ENCODE measurements around the gene COASY. TPM values are rescaled to one million over a fixed set of nuclear protein-coding genes. Genes with fewer than 3 reads are reported as not detected.
"Not testable (repeated sequence)": the region's sequence is repeated elsewhere in the genome, so short reads cannot be mapped to it uniquely, and the experiment has no call there.

The COASY gene
- total RNA-seq, 2 donors from 2014 or later, result 20.8 to 21.1 TPM

- Histone ChIP-seq H3K27ac (peak within 1 kb of the TSS; percentile 82 to 84), H3K9me3 (no peaks in the 10 kb centered on the region), H3K4me3 (peak within 1 kb of the TSS; percentile 82), H3K4me1 (ENCODE audit: control insufficient read depth in 1 of 2, low read depth in 2 of 2) (peaks cover 18 to 39% of the 10 kb centered on the region in 2 donors), H3K36me3 (peaks cover 15% of the 10 kb centered on the region), H3K27me3 (replicated peaks; ENCODE audit: insufficient read depth) (no peaks in the 10 kb centered on the region)
- TF ChIP-seq CTCF (IDR thresholded peaks at IDR 0.05), result peak; percentile 42
- ATAC-seq (ENCODE audit: insufficient number of reproducible peaks, low FRiP score, low read depth) (peak; percentile 97), DNase-seq (ENCODE audit: low spot score) (peak; percentile 90)
Measured at GRCh38 chr17:42609182-42609813, 47.4 kb downstream of the COASY start, which contains the start of the genes RETREG3 and TUBG1. Gene RETREG3, minus strand, starts transcription at chr17:42609374. Its CDS starts 50 bp downstream, at chr17:42609324. Gene TUBG1, plus strand, starts transcription at chr17:42609683. Its CDS starts 55 bp downstream, at chr17:42609738.

- peaks cover 18 to 34% of the 10 kb centered on the region in 2 donors for H3K4me1 ChIP-seq (ENCODE audit: control insufficient read depth in 1 of 2, low read depth in 2 of 2)
- H3K4me3 ChIP-seq, result peak overlapping the region; percentile 82
- not testable (repeated sequence) for H3K9me3 ChIP-seq; H3K27me3 ChIP-seq (replicated peaks; ENCODE audit: insufficient read depth); DNase-seq (ENCODE audit: low spot score)
- H3K27ac ChIP-seq, result peak overlapping the region; percentile 67 to 82
- peak; percentile 9 for ATAC-seq (ENCODE audit: insufficient number of reproducible peaks, low FRiP score, low read depth)
- peaks cover 23% of the 10 kb centered on the region for H3K36me3 ChIP-seq
Measured at GRCh38 chr17:42609814-42610801, 48.2 kb downstream of the COASY start.

- peaks cover 11 to 15% of the 10 kb centered on the region in 2 donors for H3K4me1 ChIP-seq (ENCODE audit: control insufficient read depth in 1 of 2, low read depth in 2 of 2)
- no peak for DNase-seq (ENCODE audit: low spot score)
- H3K4me3 ChIP-seq, result no peak overlapping the region
- H3K36me3 ChIP-seq, result peaks cover 25% of the 10 kb centered on the region
- no peak overlapping the region for H3K27ac ChIP-seq
- no peak for ATAC-seq (ENCODE audit: insufficient number of reproducible peaks, low FRiP score, low read depth)
- no peaks in the 10 kb centered on the region for H3K9me3 ChIP-seq
- TF ChIP-seq CTCF (IDR thresholded peaks at IDR 0.05), result no peak
- no peaks in the 10 kb centered on the region for H3K27me3 ChIP-seq (replicated peaks; ENCODE audit: insufficient read depth)
Measured at GRCh38 chr17:42612013-42612412, 50.1 kb downstream of the COASY start.

GRCh38 chr17:42613699-42614295 is 51.8 kb downstream of the COASY start:
- ATAC-seq (ENCODE audit: insufficient number of reproducible peaks, low FRiP score, low read depth) (no peak), DNase-seq (ENCODE audit: low spot score) (no peak)
- Histone ChIP-seq H3K27ac (no peak overlapping the region), H3K4me3 (no peak overlapping the region), H3K36me3 (peaks cover 25% of the 10 kb centered on the region), H3K27me3 (replicated peaks; ENCODE audit: insufficient read depth) (no peaks in the 10 kb centered on the region), H3K4me1 (ENCODE audit: control insufficient read depth in 1 of 2, low read depth in 2 of 2) (peaks cover 7 to 10% of the 10 kb centered on the region in 2 donors), H3K9me3 (no peaks in the 10 kb centered on the region)
- TF ChIP-seq CTCF (IDR thresholded peaks at IDR 0.05), result no peak

Other genes with a start within 250 kb of the COASY start
- gene STAT3, start 173.7 kb upstream of the COASY start, total RNA-seq, result 100 to 1,000 TPM; 217 to 360 TPM
- gene CAVIN1, start 138.9 kb upstream of the COASY start, total RNA-seq, result 100 to 1,000 TPM; 579 to 938 TPM
- 10 to 100 TPM; 63.2 to 95.6 TPM for gene ATP6V0A1, start 103.3 kb upstream of the COASY start, total RNA-seq
- gene NAGLU, start 25.9 kb upstream of the COASY start, total RNA-seq, result 100 to 1,000 TPM in 1 of 2 donors, 10 to 100 TPM in 1; 86.7 to 130 TPM
- 1 to 10 TPM in 1 of 2 donors, under 1 TPM in 1; 0.14 to 2.8 TPM for gene HSD17B1, start 9.2 kb upstream of the COASY start, total RNA-seq
- gene MLX, start 5.0 kb downstream of the COASY start, total RNA-seq, result 10 to 100 TPM; 31.5 to 41.2 TPM
- gene PSMC3IP, start 15.6 kb downstream of the COASY start, total RNA-seq, result 1 to 10 TPM in 1 of 2 donors, not detected in 1; 6.6 TPM
- gene RETREG3, start 47.2 kb downstream of the COASY start, total RNA-seq, result 10 to 100 TPM; 49.0 to 60.4 TPM
- 10 to 100 TPM; 26.7 to 47.0 TPM for gene TUBG1, start 47.5 kb downstream of the COASY start, total RNA-seq
- 10 to 100 TPM; 47.2 to 49.0 TPM for gene TUBG2, start 97.1 kb downstream of the COASY start, total RNA-seq
- 10 to 100 TPM; 54.8 to 59.2 TPM for gene PLEKHH3, start 114.8 kb downstream of the COASY start, total RNA-seq
- 1 to 10 TPM; 3.2 to 3.4 TPM for gene CCR10, start 119.7 kb downstream of the COASY start, total RNA-seq
- gene CNTNAP1, start 120.4 kb downstream of the COASY start, total RNA-seq, result 10 to 100 TPM in 1 of 2 donors, 1 to 10 TPM in 1; 9.1 to 19.6 TPM
- gene EZH1, start 182.9 kb downstream of the COASY start, total RNA-seq, result 10 to 100 TPM; 66.3 to 75.2 TPM
- 10 to 100 TPM; 11.0 to 32.3 TPM for gene RAMP2, start 199.1 kb downstream of the COASY start, total RNA-seq
- 10 to 100 TPM; 18.5 to 24.2 TPM for gene VPS25, start 211.3 kb downstream of the COASY start, total RNA-seq
- gene WNK4, start 218.5 kb downstream of the COASY start, total RNA-seq, result not detected
- 10 to 100 TPM; 34.3 to 36.1 TPM for gene COA3, start 236.6 kb downstream of the COASY start, total RNA-seq
- gene CNTD1, start 236.7 kb downstream of the COASY start, total RNA-seq, result not detected

All from thoracic aorta (tissue), 2 donors.